ENCODE data around the gene SLC28A3.

GRCh38 chr9:84277646-84278045 lies 62.9 kb downstream of the SLC28A3 start:
- TF ChIP-seq CTCF (IDR thresholded peaks at IDR 0.05 in 4 of 5, conservative IDR thresholded peaks at IDR 0.05 in 1 of 5) (no peak), POLR2A (IDR thresholded peaks at IDR 0.05) (no peak)
